GM12874 (cell line): ENCODE measurements around the gene EGR4.

Experiments
- CTCF ChIP-seq: IDR thresholded peaks from 2 replicates; pipeline ENCODE4 v1.5.1; 2011; ENCODE audit warnings: low read depth, mild to moderate bottlenecking, control low read depth, low read length, moderate library complexity; ENCODE audit not compliant: insufficient read depth

The EGR4 gene

GRCh38 chr2:73282924-73283544, 10.3 kb downstream of the EGR4 start:
- no peak for TF ChIP-seq CTCF

- no peak for TF ChIP-seq CTCF
These were observed 12.1 kb downstream of the EGR4 start for GRCh38 chr2:73281244-73281643.

GRCh38 chr2:73279852-73280251, 13.5 kb downstream of the EGR4 start:
- no peak for TF ChIP-seq CTCF

- no peak for TF ChIP-seq CTCF
These were observed 21.1 kb downstream of the EGR4 start for GRCh38 chr2:73272270-73272669.

GRCh38 chr2:73269686-73270465, 23.5 kb downstream of the EGR4 start:
- no peak for TF ChIP-seq CTCF

- no peak for TF ChIP-seq CTCF
These were observed 24.3 kb downstream of the EGR4 start for GRCh38 chr2:73268830-73269685.

GRCh38 chr2:73268366-73268829, 24.9 kb downstream of the EGR4 start:
- TF ChIP-seq CTCF: no peak
